ENCODE measurements around the gene PTPRD. TPM values are rescaled to one million over a fixed set of nuclear protein-coding genes. Genes with fewer than 3 reads are reported as not detected.

The PTPRD gene
- total RNA-seq, 1 experiment from 2014 or later = 32.5 TPM

- Histone ChIP-seq H3K14ac (ENCODE audit: insufficient read depth, low read length) (no peak overlapping the region), H2BK20ac (ENCODE audit: low read depth, low read length, poor library complexity, severe bottlenecking) (no peak overlapping the region), H3K9me3 (ENCODE audit: control insufficient read depth, low read depth, low read length) (no peaks in the 10 kb centered on the region), H3K4me2 (ENCODE audit: insufficient read depth, insufficient read length, low read length) (no peak overlapping the region), H3K79me1 (ENCODE audit: insufficient read depth, low read depth, low read length, poor library complexity, severe bottlenecking) (no peaks in the 10 kb centered on the region), H2AFZ (ENCODE audit: low read length) (no peak overlapping the region), H3K56ac (ENCODE audit: insufficient read length, low read depth, low read length) (no peak overlapping the region), H3T11ph (ENCODE audit: low read length) (no peak overlapping the region), H4K8ac (replicated peaks; ENCODE audit: insufficient read length, low read depth, low read length) (no peak overlapping the region), H3K4ac (ENCODE audit: low read depth, low read length) (no peak overlapping the region), H3K27ac (ENCODE audit: insufficient read length, low read depth, low read length) (no peak overlapping the region), H2BK120ac (ENCODE audit: low read depth, low read length, poor library complexity, severe bottlenecking) (no peak overlapping the region), H4K5ac (ENCODE audit: insufficient read length, low read depth, low read length) (no peak overlapping the region), H2BK15ac (ENCODE audit: low read depth, low read length) (no peak overlapping the region), H2AK5ac (ENCODE audit: insufficient read length, low read length) (no peak overlapping the region), H3K18ac (ENCODE audit: insufficient read length, low read depth, low read length) (no peak overlapping the region), H2BK5ac (ENCODE audit: insufficient read length, low read length) (no peak overlapping the region), H3K79me2 (ENCODE audit: insufficient read depth, low read length) (no peaks in the 10 kb centered on the region; the same call in 1 of the 2 replicates), H3K4me1 (ENCODE audit: insufficient read depth, low read length) (no peaks in the 10 kb centered on the region), H3K23ac (ENCODE audit: insufficient read length, low read depth, low read length) (no peak overlapping the region), H4K91ac (ENCODE audit: insufficient read length, low read depth, low read length) (no peak overlapping the region), H4K20me1 (ENCODE audit: control insufficient read depth, insufficient read depth, insufficient read length) (no peaks in the 10 kb centered on the region), H3K27me3 (ENCODE audit: insufficient read depth, low read length) (no peaks in the 10 kb centered on the region), H3K9ac (ENCODE audit: extremely low read depth, insufficient read length, low read length) (no peak overlapping the region), H3K23me2 (ENCODE audit: insufficient read length, low read depth, low read length, poor library complexity, severe bottlenecking) (no peaks in the 10 kb centered on the region), H2BK12ac (ENCODE audit: insufficient read length, low read depth, low read length) (no peak overlapping the region)
- no peak overlapping the region for H3K4me3 Mint-ChIP-seq
- no peaks in the 10 kb centered on the region for H3K9me3 Mint-ChIP-seq
- H3K4me1 Mint-ChIP-seq = peaks cover 12 to 15% of the 10 kb centered on the region in 2 experiments
- H3K27ac Mint-ChIP-seq = no peak overlapping the region
- H3K27me3 Mint-ChIP-seq (ENCODE audit: low read depth) = no peaks in the 10 kb centered on the region
- no peak for DNase-seq
- H3K36me3 Mint-ChIP-seq (ENCODE audit: insufficient read depth in 1 of 3, low read depth in 3 of 3) = no peaks in the 10 kb centered on the region
- WGBS (ENCODE audit: extremely low coverage, insufficient read length, low lambda C conversion rate) = no CpG with 5 or more reads among the region's 3 CpGs
- TF ChIP-seq CTCF (conservative IDR thresholded peaks at IDR 0.05) = no peak
Measured at GRCh38 chr9:8804613-8805012, 1808.2 kb downstream of the PTPRD start.

Measured in H9 (cell line).